Activated T-helper 1 cell treated with anti-CD3 and anti-CD28 coated beads, Interleukin-12 subunit alpha, Interleukin-12 subunit beta, Interleukin-2, Interleukin-4 antibody, amounts not matched to agents 30 ng/mL and 10 ng/mL and 1 ng/mL, durations not matched to agents 14 hours and 24 hours and 36 hours (primary cell): ENCODE measurements around the gene NRXN2. TPM values are rescaled to one million over a fixed set of nuclear protein-coding genes. Genes with fewer than 3 reads are reported as not detected.

Source experiments
- DNase-seq: peaks from one replicate; pipeline ENCODE4 v3.0.0; 2021; ENCODE audit warnings: low spot score
- H3K27ac Mint-ChIP-seq: one replicate; pipeline ENCODE4 v1.8.0; 2021; ENCODE audit warnings: mild to moderate bottlenecking, mixed read lengths
- H3K27me3 Mint-ChIP-seq: one replicate; pipeline ENCODE4 v1.8.0; 2022; ENCODE audit warnings: mild to moderate bottlenecking, moderate library complexity, mixed read lengths; ENCODE audit not compliant: insufficient read depth
- H3K36me3 Mint-ChIP-seq: one replicate; pipeline ENCODE4 v1.8.0; 2021; ENCODE audit warnings: low read depth, mixed read lengths
- H3K4me1 Mint-ChIP-seq: one replicate; pipeline ENCODE4 v1.8.0; 2021; ENCODE audit warnings: low read depth, mixed read lengths
- H3K4me3 Mint-ChIP-seq: one replicate; pipeline ENCODE4 v1.8.0; 2021; ENCODE audit warnings: mild to moderate bottlenecking, moderate library complexity, mixed read lengths
- H3K9me3 Mint-ChIP-seq: one replicate; pipeline ENCODE4 v1.8.0; 2021; ENCODE audit warnings: mixed read lengths
- intact Hi-C: fragments of 100-400 bp; cut with micrococcal nuclease; formaldehyde crosslinking; loops from one replicate; pipeline ENCODE4 v1.15.1; 2024
- total RNA-seq: library from RNA; stranded (reverse); gene quantifications from 2 replicates; pipeline ENCODE4 v1.2.3, GENCODE V29; 2022

Gene NRXN2
- total RNA-seq, 1 donor from 2014 or later: 0.23 TPM

DNA sequence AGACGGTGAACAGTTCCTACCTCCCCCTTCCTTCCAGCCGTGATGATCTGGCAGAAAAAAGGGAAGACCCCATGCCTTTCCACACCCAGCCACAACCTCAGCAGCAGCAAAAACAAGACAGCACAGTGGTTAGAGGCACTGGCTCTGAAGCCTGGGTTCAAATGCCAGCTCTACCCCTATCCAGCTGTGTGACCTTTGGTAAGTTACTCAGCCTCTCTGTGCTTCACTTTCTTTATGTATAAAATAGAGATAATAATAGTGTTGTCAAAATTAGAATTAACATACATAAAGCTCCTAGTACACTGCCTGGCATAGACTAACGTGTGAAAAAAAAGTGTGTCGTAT is 4.2 kb downstream of the NRXN2 start:
- DNase-seq: no peak
- no peak overlapping the region for H3K27ac Mint-ChIP-seq
- no peaks in the 10 kb centered on the region for H3K9me3 Mint-ChIP-seq
- H3K27me3 Mint-ChIP-seq: peaks cover 78% of the 10 kb centered on the region
- peaks cover under 1% of the 10 kb centered on the region for H3K4me1 Mint-ChIP-seq
- no peaks in the 10 kb centered on the region for H3K36me3 Mint-ChIP-seq
- H3K4me3 Mint-ChIP-seq: no peak overlapping the region
- intact Hi-C loops: no loop called here

DNA sequence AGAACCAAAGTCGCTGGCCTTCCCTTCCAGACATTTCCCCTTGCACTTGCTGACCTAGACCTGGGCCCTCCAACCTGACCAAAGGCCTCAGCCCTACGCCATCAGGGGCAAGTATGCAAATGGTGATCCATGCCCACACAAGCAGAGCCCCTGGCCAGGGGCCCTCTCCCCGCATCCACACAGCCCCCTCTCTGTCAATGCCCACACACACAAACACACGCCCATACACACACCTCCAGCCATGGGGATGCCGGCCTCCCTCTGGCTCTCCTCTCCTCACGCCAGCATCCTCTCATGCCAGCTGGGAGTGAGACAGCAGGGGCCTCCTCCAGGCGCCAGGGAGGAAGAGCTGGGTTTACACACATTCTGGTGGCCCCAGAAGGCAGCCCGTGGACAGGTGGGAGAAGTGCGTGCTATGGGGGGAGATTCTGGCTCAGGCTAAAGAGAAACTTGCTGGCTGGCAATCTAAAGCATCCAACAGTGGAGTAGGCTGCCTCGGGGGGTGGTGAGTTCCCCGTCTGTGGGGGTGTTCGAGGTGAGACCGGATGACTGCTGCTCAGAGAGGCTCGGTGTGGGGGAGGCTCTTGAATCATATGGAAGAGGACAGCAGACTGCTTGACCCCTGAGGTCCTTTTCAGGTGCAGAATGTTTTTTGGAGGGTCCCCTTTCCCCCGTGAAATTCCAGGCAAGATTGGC is 4.8 kb downstream of the NRXN2 start:
- Mint-ChIP-seq H3K4me1 (no peaks in the 10 kb centered on the region), H3K36me3 (no peaks in the 10 kb centered on the region), H3K27me3 (peaks cover 79% of the 10 kb centered on the region), H3K9me3 (no peaks in the 10 kb centered on the region), H3K27ac (no peak overlapping the region), H3K4me3 (no peak overlapping the region)
- no peak for DNase-seq
- intact Hi-C loops: no loop called here

DNA sequence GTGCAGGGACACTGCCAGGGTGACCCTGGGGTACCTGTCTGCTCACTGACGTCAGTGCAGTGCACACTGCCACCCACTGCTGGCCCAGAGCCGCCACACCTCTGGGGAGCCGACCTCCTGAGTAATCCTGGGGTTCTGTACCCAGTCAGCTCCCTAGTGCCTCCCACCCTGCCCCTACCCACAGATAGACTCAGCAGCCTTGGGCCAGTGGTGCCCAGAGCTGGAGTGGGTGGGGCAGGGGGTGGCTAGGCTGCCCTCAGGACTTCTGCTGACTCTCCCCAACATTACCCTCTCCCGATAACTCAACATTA is 5.8 kb downstream of the NRXN2 start:
- Mint-ChIP-seq H3K27me3 (peaks cover 77% of the 10 kb centered on the region), H3K9me3 (no peaks in the 10 kb centered on the region), H3K4me1 (peaks cover 2% of the 10 kb centered on the region), H3K27ac (no peak overlapping the region), H3K4me3 (no peak overlapping the region), H3K36me3 (no peaks in the 10 kb centered on the region)
- DNase-seq: no peak
- intact Hi-C loops: no loop called here

DNA sequence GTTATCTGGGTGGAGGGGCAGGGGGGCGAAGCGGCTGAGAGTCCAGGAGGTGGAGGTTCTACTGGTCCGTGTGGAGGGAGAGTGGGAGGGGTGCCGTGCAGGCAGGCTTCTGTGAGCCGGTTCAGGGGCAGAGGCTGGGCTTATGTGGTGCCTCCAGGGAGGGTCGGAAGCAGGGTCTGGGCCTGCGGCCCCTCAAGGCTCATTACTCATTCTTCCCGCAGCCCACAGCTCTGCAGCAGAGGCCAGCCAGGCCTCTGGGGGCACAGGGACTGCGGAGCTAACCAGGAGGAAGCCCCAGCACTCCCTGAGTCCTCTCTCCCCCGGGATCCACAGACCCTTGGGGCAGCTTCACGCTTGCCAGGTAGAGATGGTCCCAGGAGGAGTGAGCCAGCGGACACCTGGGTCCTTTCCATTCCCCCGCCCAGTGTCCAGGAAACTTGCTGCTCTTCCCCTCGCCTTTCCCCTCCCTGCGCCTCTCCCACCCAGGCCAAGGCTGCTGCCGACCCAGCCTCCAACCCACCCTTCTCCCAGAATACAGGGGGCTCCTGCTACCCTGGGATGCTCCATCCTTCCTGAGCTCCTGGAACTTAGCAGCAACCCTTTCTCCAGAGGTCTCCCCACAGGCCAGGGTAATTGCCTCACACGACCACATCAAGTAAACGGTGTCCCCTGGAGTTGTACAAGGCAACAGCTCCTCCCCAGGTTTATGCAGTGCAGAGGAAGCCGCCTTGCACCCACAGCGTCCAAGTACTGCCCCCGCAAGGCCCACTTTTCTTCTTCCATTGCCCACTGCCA is 6.3 kb downstream of the NRXN2 start:
- Mint-ChIP-seq H3K4me3 (no peak overlapping the region), H3K4me1 (peaks cover 5% of the 10 kb centered on the region), H3K9me3 (no peaks in the 10 kb centered on the region), H3K27ac (no peak overlapping the region), H3K27me3 (peaks cover 78% of the 10 kb centered on the region), H3K36me3 (peaks cover 2% of the 10 kb centered on the region)
- no peak for DNase-seq
- intact Hi-C loops: no loop called here

DNA sequence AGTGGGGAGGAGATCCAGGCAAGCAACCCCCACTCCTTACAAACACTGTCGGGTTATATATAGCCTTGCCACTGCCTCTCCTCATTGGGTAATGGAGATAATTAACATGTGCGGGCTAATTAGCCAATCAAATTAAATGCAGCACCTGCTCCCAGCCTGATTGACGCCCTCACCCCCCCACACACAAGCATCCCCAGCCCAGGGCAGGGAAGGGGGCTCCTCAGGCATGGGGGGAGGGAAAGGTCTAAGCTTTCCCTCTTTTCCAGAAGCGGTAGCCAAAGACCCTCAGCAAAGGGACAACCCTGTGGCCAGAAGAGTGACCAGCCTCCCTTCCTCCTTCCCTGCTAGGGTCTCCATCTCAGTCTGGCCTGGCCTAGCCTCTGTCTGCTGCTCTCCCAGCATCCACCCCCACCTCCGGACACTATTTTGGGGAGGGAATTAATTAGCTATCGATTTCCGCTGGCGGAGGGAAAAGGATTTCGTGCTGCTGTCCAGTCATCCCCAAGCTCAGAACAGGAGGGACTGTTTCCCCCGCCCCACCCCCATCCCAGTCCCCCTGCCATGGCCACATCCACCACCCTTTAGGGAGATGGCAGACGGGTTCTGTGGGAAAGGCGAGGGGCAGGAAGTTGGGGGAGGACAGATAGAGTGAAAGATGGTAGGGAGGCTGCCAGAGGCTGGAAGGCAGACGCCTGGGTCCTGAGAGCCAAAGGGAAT is 7.1 kb downstream of the NRXN2 start:
- no peak for DNase-seq
- intact Hi-C loops: no loop called here
- Mint-ChIP-seq H3K27me3 (peaks cover 79% of the 10 kb centered on the region), H3K36me3 (peaks cover 3% of the 10 kb centered on the region), H3K4me1 (peaks cover 5% of the 10 kb centered on the region), H3K4me3 (no peak overlapping the region), H3K9me3 (no peaks in the 10 kb centered on the region), H3K27ac (no peak overlapping the region)

DNA sequence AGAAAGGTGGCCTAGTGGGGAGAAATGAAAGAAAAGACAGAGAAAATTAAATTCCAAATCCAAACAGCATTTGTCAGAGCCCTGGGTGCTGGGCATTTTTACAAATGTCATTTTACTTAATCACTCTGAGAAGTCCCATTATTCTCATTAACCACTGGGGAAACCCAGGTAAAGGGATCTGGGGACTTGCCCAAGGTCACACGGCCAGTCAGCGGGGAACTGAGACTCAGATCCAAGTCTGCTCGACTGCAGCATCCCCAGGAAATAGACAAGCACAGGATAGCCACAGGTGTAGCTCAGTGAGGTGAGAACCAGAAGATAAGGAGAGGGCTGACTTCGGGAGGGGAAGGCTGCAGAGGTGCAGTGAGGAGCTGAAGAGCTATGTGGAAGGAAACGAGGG is 7.9 kb downstream of the NRXN2 start:
- Mint-ChIP-seq H3K4me1 (peaks cover 5% of the 10 kb centered on the region), H3K27ac (no peak overlapping the region), H3K27me3 (peaks cover 79% of the 10 kb centered on the region), H3K4me3 (no peak overlapping the region), H3K9me3 (no peaks in the 10 kb centered on the region), H3K36me3 (peaks cover 3% of the 10 kb centered on the region)
- DNase-seq: no peak
- intact Hi-C loops: no loop called here

DNA sequence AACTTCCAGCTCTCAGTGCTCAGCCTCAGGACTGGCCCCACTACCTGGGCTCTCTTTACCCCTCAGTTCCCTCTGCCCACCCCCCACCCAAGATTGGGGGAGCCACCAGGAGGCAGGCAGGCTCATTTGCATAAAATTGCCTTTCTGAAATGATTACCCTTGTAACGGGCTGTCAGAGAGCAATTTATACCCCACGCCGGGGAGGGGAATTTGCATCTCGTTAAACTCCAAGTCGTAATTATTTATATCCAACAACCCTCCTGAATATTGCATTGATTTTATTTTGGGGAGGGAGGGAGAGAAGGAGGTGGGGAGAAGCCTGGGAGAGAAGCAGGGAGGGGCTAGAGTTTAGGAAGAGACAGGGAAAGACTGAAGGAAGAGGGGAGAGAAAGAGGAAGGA is 8.3 kb downstream of the NRXN2 start:
- no peak overlapping the region for H3K27ac Mint-ChIP-seq
- peaks cover 3% of the 10 kb centered on the region for H3K36me3 Mint-ChIP-seq
- intact Hi-C loops: no loop called here
- H3K9me3 Mint-ChIP-seq: no peaks in the 10 kb centered on the region
- no peak for DNase-seq
- H3K27me3 Mint-ChIP-seq: peaks cover 79% of the 10 kb centered on the region
- peak overlapping the region; percentile 38 for H3K4me3 Mint-ChIP-seq
- peaks cover 5% of the 10 kb centered on the region for H3K4me1 Mint-ChIP-seq

DNA sequence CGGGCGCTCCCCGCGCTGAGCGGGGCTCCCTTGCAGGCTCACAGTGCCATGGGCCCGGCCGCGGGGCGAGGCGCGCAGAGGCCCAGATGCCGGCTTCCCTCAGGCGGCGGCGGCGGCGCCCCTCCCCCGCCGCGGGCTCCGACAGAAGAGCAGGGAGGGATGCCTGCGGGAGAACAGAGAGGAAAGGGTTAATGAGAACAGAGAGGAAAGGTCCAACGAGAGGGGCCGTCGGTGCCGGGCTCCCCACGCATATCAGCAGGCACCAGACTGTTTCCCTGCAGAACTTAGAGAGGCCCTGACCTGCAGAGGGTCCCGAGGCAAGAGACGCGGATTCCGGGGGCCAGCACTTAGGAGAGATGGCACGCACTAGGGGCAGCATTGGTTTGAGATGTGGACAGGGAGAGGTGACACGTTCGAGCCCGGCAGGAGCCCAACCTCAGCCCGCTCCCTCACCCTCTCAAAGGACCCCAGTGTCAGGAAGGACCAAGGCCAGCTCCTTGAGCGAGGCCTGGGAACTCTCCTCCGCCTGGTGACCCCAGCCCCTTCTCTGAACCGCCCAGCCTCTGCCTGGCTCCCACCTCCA is 9.1 kb downstream of the NRXN2 start:
- no peaks in the 10 kb centered on the region for H3K9me3 Mint-ChIP-seq
- H3K27me3 Mint-ChIP-seq: peaks cover 77% of the 10 kb centered on the region
- H3K4me1 Mint-ChIP-seq: peaks cover 5% of the 10 kb centered on the region
- DNase-seq: no peak
- H3K4me3 Mint-ChIP-seq: no peak overlapping the region
- H3K36me3 Mint-ChIP-seq: peaks cover 3% of the 10 kb centered on the region
- intact Hi-C loops: no loop called here
- H3K27ac Mint-ChIP-seq: peak overlapping the region; percentile 70

DNA sequence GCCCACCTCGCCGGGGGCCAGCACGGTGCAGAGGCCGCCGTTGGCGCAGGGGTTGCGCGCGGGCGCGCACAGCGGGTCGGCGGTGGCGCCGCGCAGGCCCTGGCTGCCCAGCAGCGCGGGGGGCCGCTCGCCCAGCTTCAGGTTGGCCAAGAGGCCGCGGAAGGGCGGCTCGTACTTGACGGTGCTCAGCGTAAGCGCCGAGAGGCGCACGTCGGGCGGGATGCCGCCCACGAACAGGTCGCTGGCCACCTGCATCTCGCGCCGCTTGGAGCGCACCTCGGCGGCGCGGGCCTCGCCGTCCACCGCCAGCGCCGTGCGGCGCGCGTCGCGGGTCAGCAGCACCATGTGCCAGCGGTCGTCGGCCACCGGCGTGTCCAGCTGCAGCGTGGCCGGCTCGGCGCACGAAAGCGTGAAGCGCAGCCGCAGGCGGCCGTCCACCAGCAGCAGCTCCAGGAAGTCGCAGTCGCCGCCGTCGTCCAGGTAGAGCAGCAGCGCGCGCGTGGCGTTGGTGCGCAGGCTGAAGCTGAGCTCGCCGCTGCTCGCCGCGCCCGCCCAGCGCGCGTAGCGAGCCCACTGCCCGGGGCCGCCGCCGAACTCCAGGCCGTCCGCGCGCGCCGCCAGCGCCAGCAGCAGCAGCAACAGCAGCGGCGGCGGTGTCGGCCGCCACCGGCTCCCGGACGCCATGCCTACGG is 9.8 kb downstream of the NRXN2 start:
- no peak for DNase-seq

DNA sequence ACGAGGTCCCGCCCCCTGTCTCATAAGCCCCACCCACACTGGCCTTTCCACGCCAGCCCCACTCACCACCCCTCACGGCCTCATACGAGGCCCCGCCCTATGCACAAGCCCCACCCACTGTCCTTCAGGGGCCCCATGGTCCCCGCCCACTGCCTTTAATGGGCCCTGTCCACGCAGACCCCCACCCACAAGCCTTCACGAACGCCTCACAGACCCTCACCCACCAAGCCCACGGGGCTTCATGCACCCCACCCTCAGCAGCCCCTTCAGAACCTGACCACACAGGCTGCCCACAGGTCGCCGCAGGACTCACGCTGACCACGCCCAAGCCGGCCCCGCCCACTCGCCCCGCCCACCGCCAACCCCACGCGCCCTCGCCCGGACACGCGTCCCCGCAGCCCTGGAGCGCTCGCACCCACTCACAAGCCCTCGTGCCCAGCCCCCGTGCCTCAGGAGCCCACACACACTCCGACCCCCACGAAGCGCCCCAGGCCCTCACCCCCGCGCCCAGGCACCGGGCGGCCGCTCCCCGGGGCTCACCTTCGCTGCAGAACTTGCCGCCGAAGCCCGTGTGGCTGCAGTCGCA is 10.5 kb downstream of the NRXN2 start:
- H3K27me3 Mint-ChIP-seq: peaks cover 68% of the 10 kb centered on the region
- H3K36me3 Mint-ChIP-seq: peaks cover 3% of the 10 kb centered on the region
- peak overlapping the region; percentile 44 for H3K4me3 Mint-ChIP-seq
- H3K27ac Mint-ChIP-seq: no peak overlapping the region
- peaks cover 5% of the 10 kb centered on the region for H3K4me1 Mint-ChIP-seq
- H3K9me3 Mint-ChIP-seq: no peaks in the 10 kb centered on the region
- intact Hi-C loops: no loop called here
- no peak for DNase-seq

More for the DNA sequence above, 9.8 kb downstream of the NRXN2 start:
- H3K27me3 Mint-ChIP-seq: peaks cover 71% of the 10 kb centered on the region
- peaks cover 5% of the 10 kb centered on the region for H3K4me1 Mint-ChIP-seq
- no peak overlapping the region for H3K4me3 Mint-ChIP-seq
- no peaks in the 10 kb centered on the region for H3K9me3 Mint-ChIP-seq
- H3K36me3 Mint-ChIP-seq: peaks cover 3% of the 10 kb centered on the region
- intact Hi-C loops: no loop called here
- no peak overlapping the region for H3K27ac Mint-ChIP-seq

DNA sequence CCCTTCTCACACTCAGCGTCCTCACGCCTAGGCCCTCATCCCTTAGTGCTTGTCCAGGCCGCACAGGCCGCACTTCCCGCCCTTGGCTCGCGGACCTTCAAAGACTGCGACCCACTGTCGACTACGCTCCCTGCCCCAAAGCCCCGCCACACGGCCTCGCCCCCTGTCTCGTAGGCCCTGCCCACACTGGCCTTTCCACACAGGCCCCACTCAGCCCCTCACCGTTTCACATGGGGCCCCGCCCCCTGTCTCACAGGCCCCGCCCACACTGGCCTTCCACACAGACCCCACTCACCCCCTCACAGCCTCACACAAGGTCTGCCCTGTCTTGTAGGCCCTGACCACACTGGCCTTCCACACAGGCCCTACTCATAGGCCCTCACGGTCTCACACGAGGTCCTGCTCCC is 11.0 kb downstream of the NRXN2 start:
- intact Hi-C loops: no loop called here
- peaks cover 5% of the 10 kb centered on the region for H3K4me1 Mint-ChIP-seq
- peaks cover 65% of the 10 kb centered on the region for H3K27me3 Mint-ChIP-seq
- H3K36me3 Mint-ChIP-seq: peaks cover 3% of the 10 kb centered on the region
- DNase-seq: no peak
- no peak overlapping the region for H3K27ac Mint-ChIP-seq
- H3K4me3 Mint-ChIP-seq: no peak overlapping the region
- H3K9me3 Mint-ChIP-seq: no peaks in the 10 kb centered on the region

DNA sequence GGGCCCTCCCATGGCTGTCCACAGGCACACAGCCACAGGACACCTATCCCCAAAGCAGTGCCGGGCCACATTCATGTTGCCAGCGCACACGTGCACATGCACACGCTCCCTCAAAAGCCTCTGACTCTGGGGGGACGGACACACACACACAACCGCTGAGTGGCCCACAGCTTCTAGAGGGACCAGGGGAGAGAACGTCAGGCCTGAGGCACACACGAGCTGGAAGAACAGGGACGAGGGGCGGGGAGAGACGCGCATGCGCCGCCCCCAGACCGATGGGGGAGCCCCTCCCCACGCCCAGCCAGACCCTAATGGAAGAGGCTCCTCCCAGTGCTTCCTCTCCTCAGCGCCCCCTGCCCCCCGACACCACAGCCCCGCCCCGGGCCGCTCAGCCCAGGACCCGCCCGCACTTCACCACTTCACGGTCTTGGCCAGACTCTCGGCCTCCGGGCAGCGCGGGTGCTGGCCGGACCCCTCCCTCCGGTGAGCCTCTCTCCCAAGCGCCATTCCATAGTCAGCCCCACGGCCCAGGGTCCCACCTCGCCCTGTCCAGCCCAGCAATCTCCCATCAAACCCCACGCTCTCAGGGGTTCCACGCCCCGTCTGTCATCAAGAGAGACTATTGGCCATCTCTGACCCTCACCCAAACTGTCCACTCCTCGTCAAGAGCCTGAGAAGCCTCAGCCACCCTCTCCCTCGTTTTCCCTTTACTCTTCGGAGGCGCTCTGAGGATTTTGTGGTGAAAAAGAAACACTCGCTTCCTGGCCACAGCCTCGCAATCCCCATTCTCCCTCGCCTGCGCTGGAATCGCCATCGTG is 11.7 kb downstream of the NRXN2 start:
- intact Hi-C loops: no loop called here

More for the DNA sequence above, 11.7 kb downstream of the NRXN2 start:
- Mint-ChIP-seq H3K4me3 (no peak overlapping the region), H3K9me3 (no peaks in the 10 kb centered on the region), H3K36me3 (peaks cover 3% of the 10 kb centered on the region), H3K4me1 (peaks cover 5% of the 10 kb centered on the region), H3K27ac (no peak overlapping the region), H3K27me3 (peaks cover 64% of the 10 kb centered on the region)
- DNase-seq: no peak
